Stomach (tissue), 9 donors: Measurements from ENCODE around the gene PLTP. TPM values are rescaled to one million over a fixed set of nuclear protein-coding genes. Genes with fewer than 3 reads are reported as not detected.

Source experiments
- DNase-seq, 2 donors: peaks; one replicate each; pipeline versions ENCODE4 v3.0.0 to v3.0.0-alpha.2; 2013 to 2019
- H3K27ac ChIP-seq, 5 donors: fragments of 200-600 bp in 4 of 5; sonication (generic) in 4 of 5; one replicate each; pipeline ENCODE4 v1.5.1; 2013 to 2019; ENCODE audit warnings: mild to moderate bottlenecking in 1 of 5, moderate library complexity in 1 of 5
- H3K27me3 ChIP-seq, 3 donors: fragments of 200-600 bp; sonication (generic); one replicate each; pipeline ENCODE4 v1.5.1; 2017 to 2019; ENCODE audit warnings: mixed run types in 1 of 3
- H3K36me3 ChIP-seq, 4 donors: fragments of 200-600 bp; sonication (generic); 1 replicate in 3 of 4; 2 replicates in 1 of 4; pipeline ENCODE4 v1.5.1; 2016 to 2019
- H3K4me1 ChIP-seq, 4 donors: fragments of 200-600 bp; sonication (generic); one replicate each; pipeline ENCODE4 v1.5.1; 2016 to 2019
- H3K4me3 ChIP-seq, 4 donors: fragments of 200-600 bp; sonication (generic) in 3 of 4; one replicate each; pipeline ENCODE4 v1.5.1; 2016 to 2019; ENCODE audit warnings: mild to moderate bottlenecking in 1 of 4
- H3K9me3 ChIP-seq, 4 donors: fragments of 200-600 bp; sonication (generic); one replicate each; pipeline ENCODE4 v1.5.1; 2016 to 2019
- CTCF ChIP-seq, 7 experiments: fragments of 450-650 bp in 4 of 7; fragments of 200-600 bp in 3 of 7; sonication (generic) in 3 of 7; IDR thresholded peaks; one replicate each; pipeline ENCODE4 v1.5.1; 2016 to 2019; ENCODE audit warnings: antibody characterized with exemption in 7 of 7, control low read depth in 2 of 7, mild to moderate bottlenecking in 1 of 7
- EP300 ChIP-seq: sonication (generic); formaldehyde crosslinking; IDR thresholded peaks from one replicate; pipeline ENCODE4 v1.6.1; 2017; ENCODE audit warnings: antibody characterized with exemption
- POLR2A ChIP-seq, 4 donors: fragments of 450-650 bp; IDR thresholded peaks; one replicate each; pipeline ENCODE4 v1.6.1; 2016; ENCODE audit warnings: antibody characterized with exemption in 4 of 4, control low read depth in 2 of 4, mild to moderate bottlenecking in 1 of 4, moderate library complexity in 1 of 4
- POLR2AphosphoS5 ChIP-seq, 3 donors: sonication (generic); formaldehyde crosslinking; IDR thresholded peaks; one replicate each; pipeline ENCODE4 v1.6.1; 2016; ENCODE audit warnings: antibody characterized with exemption in 3 of 3
- WGBS, 5 donors: extraction: QIAGEN DNeasy Blood & Tissue Kit in 3 of 5; methylation state at CpG; one replicate each; pipeline versions ENCODE4 v1.1.5 to v1.1.7; 2013 to 2018; 5-methylcytosine and 5-hydroxymethylcytosine counted together
- intact Hi-C: fragments of 100-400 bp; cut with DNase I; formaldehyde crosslinking; loops from one replicate; pipeline ENCODE4 v1.15.1; 2023; ENCODE audit warnings: low total_unique reads
- polyA plus RNA-seq, 3 donors: library from polyadenylated mRNA; stranded (reverse); fragments of 200-250 nt; gene quantifications; one replicate each; pipeline ENCODE4 v1.2.3, GENCODE V29; 2013
- total RNA-seq, 5 donors: library from RNA; depleted of rRNA; stranded (reverse); fragments of >200 nt; gene quantifications; one replicate each; pipeline versions ENCODE4 v1.1.0 to v1.2.3, GENCODE V29; 2014 to 2016
- donor health status: healthy with polysubstance abuse.
- donor health status: Bipolar disorder and iron deficiency.
- donor health status: healthy.

The PLTP gene
- total and polyA plus RNA-seq, 8 donors: 22.0 to 313 (median 55.9) TPM

- WGBS, 5 donors: 53 to 63% (median 61%) methylated on average over 14 of the region's 14 CpGs
- H3K4me1 ChIP-seq: peaks cover 13 to 36% (median 23%) of the 10 kb centered on the region in 4 donors
- DNase-seq: no peak
- peak overlapping the region in 1 of 5 donors; percentile 26 for H3K27ac ChIP-seq
- H3K4me3 ChIP-seq: no peak overlapping the region
- no peaks in the 10 kb centered on the region for H3K36me3 ChIP-seq
- TF ChIP-seq CTCF (IDR thresholded peaks at IDR 0.05) (no peak), EP300 (no peak), POLR2AphosphoS5 (IDR thresholded peaks at IDR 0.05) (no peak), POLR2A (IDR thresholded peaks at IDR 0.05) (no peak)
- no peaks in the 10 kb centered on the region for H3K9me3 ChIP-seq
- H3K27me3 ChIP-seq: no peaks in the 10 kb centered on the region
- intact Hi-C loops: no loop called here
Measured at GRCh38 chr20:45927071-45927878, 15.3 kb upstream of the PLTP start.

GRCh38 chr20:45926731-45927070, 14.7 kb upstream of the PLTP start:
- H3K4me1 ChIP-seq: peaks cover 18 to 42% (median 28%) of the 10 kb centered on the region in 4 donors
- H3K36me3 ChIP-seq: no peaks in the 10 kb centered on the region
- no peaks in the 10 kb centered on the region for H3K9me3 ChIP-seq
- H3K27me3 ChIP-seq: no peaks in the 10 kb centered on the region
- WGBS, 5 donors: 61 to 92% (median 66%) methylated on average over 2 of the region's 2 CpGs
- H3K27ac ChIP-seq: peak overlapping the region in 1 of 5 donors; percentile 26
- H3K4me3 ChIP-seq: no peak overlapping the region
- TF ChIP-seq EP300 (no peak), CTCF (IDR thresholded peaks at IDR 0.05) (no peak), POLR2AphosphoS5 (IDR thresholded peaks at IDR 0.05) (no peak), POLR2A (IDR thresholded peaks at IDR 0.05) (no peak)
- DNase-seq: no peak
- intact Hi-C loops: no loop called here

- no peak for DNase-seq
- peak overlapping the region in 2 of 5 donors; percentile 70 to 81 for H3K27ac ChIP-seq
- intact Hi-C loops: no loop called here
Measured at GRCh38 chr20:45925821-45926506, 14.0 kb upstream of the PLTP start.

More at GRCh38 chr20:45925821-45926506, 14.0 kb upstream of the PLTP start:
- Histone ChIP-seq H3K9me3 (no peaks in the 10 kb centered on the region), H3K4me3 (no peak overlapping the region), H3K36me3 (no peaks in the 10 kb centered on the region), H3K27me3 (no peaks in the 10 kb centered on the region), H3K4me1 (peaks cover 18 to 42% (median 29%) of the 10 kb centered on the region in 4 donors)
- WGBS, 5 donors: 59 to 74% (median 64%) methylated on average over 8 to 9 of the region's 9 CpGs
- no peak for TF ChIP-seq POLR2A (IDR thresholded peaks at IDR 0.05)
- no peak for TF ChIP-seq POLR2AphosphoS5 (IDR thresholded peaks at IDR 0.05)
- TF ChIP-seq CTCF (IDR thresholded peaks at IDR 0.05): no peak
- TF ChIP-seq EP300: no peak
